ENCODE measurements around the gene MAN2A2.
"Not testable (repeated sequence)": the region's sequence is repeated elsewhere in the genome, so short reads cannot be mapped to it uniquely, and the experiment has no call there.

The MAN2A2 gene

DNA sequence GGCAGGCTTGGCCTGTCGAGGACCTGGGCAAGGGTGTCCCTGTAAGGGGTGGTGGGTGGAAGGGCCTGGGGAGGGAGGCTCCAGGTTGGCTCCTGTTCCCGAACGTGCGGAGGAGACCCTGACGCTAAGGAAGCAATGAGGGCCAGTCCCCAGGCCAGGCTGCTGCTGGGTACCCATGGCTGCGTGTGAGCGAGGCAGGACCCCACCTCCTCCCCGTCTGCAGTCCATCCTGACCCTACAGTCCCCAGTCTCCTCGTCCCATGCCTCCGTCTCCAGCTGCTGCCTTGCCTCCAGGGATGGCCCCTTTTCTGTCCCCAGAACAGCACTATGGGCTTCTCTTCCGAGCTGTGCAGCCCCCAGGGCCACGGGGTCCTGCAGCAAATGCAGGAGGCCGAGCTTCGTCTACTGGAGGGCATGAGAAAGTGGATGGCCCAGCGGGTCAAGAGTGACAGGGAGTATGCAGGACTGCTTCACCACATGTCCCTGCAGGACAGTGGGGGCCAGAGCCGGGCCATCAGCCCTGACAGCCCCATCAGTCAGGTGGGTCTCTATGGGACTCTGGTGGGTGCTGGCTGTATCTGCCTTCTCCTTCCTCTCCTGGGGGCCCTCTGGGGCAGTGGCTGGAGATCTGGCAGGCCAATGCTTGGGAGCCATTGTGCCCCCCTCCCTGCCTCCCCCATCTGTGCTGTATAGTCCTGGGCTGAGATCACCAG is 18.2 kb upstream of the MAN2A2 start:
- no peak for DNase-seq (ENCODE audit: low read depth)

DNA sequence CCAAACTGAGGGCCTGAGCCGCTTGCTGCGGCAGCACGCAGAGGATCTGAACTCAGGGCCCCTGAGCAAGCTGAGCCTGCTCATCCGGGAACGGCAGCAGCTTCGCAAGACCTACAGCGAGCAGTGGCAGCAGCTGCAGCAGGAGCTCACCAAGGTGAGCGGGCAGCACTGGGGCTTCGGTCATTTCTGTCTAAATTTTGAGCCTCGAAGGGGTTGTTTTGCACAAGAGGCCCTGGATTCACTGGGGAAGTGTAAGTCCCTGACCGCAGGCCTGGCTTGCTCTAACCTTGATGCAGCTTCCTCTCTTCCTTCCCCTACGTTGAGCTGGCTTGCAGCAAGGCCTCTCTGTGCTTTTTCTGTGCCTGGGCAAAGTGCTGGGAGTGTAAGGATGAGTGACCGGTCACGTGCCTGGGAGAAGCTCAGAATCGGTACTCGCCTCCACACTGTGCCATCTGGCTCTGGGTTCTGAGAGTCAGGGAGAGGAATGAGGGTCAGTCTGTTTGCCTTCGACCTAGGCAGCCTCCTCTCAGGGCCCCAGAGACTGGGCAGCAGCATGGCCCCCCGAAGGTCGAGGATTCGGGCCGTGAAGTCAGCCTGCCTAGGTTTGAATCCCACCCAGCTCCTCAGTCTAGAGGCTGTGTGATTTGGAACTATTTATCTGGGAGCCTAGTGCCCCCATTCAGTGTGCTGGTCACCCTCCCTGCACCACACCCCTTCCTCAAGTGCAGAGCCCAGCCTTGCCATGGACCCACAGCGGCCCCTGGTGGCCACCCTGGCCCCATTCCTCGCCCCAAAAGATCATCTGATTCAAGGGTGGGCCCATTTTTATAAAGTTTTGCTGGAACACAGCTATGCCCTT is 17.4 kb upstream of the MAN2A2 start:
- DNase-seq (ENCODE audit: low read depth), result no peak

DNA sequence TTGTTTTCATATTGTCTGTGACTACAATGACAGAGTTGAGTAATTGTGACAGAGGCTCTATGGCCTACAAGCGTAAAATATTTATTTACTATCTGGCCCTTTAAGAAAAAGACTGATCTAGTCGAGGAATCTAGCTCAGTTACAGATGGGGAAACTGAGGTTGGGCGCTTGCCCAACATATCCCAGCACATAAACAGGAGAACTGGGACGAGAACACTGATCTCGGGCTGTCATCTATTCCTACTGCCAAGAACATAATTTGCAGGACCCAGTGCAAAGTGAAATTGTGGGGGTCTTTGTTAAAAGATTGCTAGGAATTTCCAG is 16.8 kb upstream of the MAN2A2 start:
- no peak for DNase-seq (ENCODE audit: low read depth)

DNA sequence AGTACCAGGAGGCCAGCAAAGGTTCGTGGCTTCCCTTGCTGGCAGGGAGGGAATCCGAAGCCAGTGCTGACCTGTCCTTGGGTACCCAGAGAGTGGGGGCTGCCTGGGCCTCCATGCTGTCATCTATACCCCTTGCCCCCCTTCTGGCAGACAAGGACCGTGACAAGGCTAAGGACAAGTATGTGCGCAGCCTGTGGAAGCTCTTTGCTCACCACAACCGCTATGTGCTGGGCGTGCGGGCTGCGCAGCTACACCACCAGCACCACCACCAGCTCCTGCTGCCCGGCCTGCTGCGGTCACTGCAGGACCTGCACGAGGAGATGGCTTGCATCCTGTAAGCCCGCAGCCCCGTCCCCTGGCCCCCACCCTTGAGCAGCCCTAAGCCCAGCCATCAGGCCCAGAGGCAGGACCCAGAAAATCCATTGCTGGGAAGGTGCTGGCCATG is 16.0 kb upstream of the MAN2A2 start:
- no peak for DNase-seq (ENCODE audit: low read depth)

DNA sequence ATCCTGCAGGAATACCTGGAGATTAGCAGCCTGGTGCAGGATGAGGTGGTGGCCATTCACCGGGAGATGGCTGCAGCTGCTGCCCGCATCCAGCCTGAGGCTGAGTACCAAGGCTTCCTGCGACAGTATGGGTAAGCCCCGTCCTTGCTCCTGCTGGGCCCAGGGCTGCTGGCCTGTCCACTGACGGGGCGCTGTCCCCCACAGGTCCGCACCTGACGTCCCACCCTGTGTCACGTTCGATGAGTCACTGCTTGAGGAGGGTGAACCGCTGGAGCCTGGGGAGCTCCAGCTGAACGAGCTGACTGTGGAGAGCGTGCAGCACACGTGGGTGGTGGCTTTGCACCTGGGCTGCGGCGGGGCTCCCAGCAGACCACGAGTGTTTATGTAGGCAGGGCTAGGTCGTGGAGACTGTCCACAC is 13.8 kb upstream of the MAN2A2 start:
- no peak for DNase-seq (ENCODE audit: low read depth)

DNA sequence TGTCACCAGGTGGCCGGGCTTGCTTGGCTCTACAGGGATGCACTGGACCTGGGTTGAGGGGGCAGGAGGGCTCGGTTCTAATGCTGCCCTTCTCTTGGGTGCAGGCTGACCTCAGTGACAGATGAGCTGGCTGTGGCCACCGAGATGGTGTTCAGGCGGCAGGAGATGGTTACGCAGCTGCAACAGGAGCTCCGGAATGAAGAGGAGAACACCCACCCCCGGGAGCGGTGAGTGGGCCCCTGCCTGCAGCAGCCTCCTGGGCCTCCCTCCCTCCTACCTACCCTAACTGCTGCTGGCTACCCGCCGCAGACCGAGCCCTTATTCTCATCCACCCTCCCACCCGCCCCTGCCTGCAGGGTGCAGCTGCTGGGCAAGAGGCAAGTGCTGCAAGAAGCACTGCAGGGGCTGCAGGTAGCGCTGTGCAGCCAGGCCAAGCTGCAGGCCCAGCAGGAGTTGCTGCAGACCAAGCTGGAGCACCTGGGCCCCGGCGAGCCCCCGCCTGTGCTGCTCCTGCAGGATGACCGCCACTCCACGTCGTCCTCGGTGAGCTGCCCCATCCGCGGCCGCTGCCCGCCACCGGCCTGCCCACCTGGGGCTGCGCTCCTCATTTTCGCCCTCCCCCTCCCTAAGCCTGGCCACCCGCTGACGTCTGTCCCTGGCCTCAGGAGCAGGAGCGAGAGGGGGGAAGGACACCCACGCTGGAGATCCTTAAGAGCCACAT is 13.2 kb upstream of the MAN2A2 start:
- no peak for DNase-seq (ENCODE audit: low read depth)

DNA sequence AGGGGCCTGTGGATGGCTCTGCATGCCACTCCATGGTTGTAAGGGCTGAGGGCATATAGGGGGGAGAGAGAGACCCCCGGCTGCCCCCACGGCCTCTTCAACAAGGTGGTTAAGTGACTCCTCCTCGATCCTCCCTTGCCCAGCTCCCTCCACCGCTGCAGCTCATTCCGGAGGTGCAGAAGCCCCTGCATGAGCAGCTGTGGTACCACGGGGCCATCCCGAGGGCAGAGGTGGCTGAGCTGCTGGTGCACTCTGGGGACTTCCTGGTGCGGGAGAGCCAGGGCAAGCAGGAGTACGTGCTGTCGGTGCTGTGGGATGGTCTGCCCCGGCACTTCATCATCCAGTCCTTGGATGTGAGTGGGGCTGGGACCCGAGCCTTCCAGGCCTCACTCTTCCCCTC is 12.3 kb upstream of the MAN2A2 start:
- DNase-seq (ENCODE audit: low read depth), result no peak

DNA sequence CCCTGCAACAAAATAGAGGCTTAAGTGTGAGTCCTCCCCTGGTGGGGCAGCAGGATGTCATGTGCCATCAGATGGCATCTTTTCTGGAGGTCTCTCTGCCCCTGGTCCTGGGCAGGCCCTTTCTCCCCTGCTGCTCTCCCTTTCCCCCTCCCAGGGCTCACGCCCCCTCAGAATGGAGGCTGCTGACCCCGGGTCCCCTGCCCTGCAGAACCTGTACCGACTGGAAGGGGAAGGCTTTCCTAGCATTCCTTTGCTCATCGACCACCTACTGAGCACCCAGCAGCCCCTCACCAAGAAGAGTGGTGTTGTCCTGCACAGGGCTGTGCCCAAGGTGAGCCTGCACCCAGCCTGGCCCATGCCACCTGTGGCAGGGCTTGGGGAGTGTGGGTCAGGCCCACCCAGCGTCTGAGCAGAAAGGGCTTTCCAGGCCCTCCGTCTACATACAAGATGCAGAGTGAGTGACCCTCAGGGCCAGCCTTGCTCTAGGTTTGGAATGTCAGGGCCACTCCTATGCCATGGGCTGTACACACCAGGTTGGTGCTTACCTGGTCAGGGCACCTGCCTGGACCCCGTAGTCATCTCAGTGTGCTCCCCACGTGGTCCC is 11.7 kb upstream of the MAN2A2 start:
- DNase-seq (ENCODE audit: low read depth), result no peak

DNA sequence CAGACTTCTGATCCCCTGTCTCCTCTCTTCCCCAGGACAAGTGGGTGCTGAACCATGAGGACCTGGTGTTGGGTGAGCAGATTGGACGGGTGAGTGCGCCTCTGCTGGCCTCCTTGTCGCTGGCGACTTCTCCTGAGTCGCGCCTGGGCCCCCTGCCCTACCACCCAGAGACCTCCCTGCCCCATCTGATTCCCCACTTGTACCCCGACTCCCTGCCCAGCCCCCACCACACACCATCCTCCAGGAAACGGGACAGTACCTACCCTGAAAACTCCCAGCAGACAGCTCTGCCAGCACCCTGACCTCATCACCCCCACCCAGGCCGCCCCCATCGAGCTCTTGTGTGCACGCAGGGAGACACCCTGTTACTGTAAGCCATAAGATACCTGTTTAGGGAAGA is 11.1 kb upstream of the MAN2A2 start:
- DNase-seq (ENCODE audit: low read depth), result no peak

DNA sequence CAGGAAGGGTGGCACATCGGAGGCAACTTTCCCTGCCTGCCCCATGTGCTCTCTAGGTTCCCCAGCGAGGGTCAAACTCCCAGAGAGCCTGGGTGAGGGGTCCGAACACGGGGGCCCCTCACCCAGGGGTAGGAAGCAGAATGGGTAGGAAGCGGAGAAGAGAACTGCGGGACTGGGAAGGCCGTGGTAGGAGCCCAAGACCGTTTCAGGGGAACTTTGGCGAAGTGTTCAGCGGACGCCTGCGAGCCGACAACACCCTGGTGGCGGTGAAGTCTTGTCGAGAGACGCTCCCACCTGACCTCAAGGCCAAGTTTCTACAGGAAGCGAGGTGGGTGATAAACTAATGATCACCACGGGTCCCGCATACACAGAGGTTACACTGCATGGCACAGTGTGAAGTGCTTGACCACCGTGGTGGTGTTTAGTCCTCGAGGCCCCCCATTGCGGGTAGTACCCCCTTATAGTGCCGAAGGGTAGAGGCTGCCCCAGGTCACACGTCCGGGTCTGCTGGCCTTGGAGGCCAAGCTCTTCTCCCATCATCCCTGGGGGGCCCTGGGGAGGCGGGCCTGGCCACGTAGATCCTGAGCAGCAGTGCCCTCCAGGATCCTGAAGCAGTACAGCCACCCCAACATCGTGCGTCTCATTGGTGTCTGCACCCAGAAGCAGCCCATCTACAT is 10.5 kb upstream of the MAN2A2 start:
- no peak for DNase-seq (ENCODE audit: low read depth)

DNA sequence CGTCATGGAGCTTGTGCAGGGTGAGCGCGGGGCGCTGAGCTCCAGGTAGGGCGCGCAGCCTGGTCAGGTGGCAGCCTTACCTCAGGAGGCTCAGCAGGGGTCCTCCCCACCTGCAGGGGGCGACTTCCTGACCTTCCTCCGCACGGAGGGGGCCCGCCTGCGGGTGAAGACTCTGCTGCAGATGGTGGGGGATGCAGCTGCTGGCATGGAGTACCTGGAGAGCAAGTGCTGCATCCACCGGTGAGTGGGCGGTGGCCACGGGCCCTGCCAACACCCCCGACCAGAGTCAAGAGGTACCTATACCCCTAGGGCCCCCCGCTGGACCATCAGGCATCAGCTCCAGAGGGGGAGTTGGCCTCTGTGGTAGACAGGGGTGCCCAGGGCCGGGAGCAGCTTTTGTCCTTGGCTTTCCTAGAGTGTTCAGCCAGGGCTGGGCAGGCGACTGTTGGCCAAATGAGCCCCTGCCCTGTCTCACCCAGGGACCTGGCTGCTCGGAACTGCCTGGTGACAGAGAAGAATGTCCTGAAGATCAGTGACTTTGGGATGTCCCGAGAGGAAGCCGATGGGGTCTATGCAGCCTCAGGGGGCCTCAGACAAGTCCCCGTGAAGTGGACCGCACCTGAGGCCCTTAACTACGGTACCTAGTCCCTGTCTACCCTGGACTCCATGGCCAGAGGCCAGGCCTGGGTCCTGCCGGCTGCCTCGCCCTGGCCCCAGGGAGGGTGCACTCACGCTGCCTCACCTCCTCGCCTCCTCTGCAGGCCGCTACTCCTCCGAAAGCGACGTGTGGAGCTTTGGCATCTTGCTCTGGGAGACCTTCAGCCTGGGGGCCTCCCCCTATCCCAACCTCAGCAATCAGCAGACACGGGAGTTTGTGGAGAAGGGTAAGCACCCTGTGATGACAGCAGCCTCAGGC is 9.7 kb upstream of the MAN2A2 start:
- DNase-seq (ENCODE audit: low read depth), result no peak

DNA sequence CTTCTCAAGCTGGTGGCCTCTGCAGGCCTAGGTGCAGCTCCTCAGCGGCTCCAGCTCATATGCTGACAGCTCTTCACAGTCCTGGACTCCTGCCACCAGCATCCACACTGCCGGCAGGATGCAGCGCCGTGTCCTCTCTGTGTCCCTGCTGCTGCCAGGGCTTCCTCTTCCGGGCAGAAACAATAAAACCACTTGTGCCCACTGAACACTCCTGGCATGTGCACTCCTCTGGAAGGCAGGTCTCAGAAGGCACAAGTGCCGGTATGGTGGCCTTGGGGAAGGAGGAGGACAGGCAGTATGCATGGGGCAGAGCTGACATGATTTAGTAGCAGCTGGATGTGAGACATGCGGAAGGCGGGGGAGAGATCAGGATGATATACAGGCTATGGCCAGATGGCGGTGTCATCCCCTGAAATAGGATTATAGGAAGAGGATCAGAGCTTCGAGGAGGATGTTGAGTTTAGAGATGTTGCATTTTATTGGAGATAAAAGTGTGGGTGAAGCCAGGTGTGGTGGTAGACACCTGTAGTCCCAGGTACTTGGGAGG is 7.5 kb upstream of the MAN2A2 start:
- DNase-seq (ENCODE audit: low read depth), result no peak

DNA sequence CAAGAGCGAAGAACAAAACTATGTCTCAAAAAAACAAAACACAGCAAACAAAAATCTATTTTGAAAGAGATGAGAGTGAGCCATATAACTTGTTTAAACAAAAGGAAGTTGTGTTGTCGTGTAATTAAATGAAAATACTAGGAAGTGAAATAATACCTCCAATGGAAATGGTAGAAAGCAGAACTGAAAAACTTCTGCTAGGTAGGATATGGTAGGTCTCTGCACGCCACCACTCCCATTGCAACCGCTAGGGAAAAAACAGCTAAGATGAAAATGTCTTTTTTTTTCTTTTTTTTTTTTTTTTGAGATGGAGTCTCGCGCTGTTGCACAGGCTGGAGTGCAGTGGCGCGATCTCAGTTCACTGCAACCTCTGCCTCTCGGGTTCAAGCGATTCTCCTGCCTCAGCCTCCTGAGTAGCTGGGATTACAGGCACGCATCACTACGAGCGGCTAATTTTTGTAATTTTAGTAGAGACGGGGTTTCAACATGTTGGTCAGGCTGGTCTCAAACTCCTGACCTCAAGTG is 5.9 kb upstream of the MAN2A2 start:
- not testable (repeated sequence) for DNase-seq (ENCODE audit: low read depth)

DNA sequence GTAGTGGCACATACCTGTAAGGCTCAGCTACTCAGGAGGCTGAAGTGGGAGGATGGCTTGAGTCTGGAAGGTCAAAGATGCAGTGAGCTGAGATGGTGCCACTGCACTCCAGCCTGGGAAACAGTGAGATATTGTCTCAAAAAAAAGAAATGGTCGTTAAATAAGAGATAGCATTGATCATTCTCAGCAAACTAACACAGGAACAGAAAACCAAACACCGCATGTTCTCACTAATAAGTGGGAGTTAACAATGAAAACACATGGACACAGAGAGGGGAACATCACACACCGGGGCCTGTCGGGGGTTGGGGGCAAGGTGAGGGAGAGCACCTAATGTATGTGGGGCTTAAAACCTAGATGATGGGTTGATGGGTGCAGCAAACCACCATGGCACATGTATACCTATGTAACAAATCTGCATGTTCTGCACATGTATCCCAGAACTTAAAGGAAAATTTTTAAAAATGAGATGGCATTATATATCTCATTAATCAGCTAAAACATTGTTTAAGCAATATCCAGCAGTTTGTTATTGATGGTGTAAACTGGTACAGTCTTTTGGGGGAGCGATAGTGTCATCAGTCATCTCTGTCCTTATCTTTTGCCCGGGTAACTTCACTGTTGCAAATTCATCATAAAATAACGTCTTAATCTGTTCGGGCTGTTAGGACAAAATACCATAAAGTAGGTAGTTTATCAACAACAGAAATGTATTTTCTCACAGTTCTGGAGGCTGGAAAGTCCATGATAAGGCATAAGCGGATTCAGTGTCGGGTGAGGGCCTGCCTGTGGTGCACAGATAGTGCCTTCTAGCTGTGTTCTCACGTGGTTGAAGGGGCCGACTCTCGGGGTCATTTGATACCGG is 1.7 kb upstream of the MAN2A2 start:
- no peak for DNase-seq (ENCODE audit: low read depth)

DNA sequence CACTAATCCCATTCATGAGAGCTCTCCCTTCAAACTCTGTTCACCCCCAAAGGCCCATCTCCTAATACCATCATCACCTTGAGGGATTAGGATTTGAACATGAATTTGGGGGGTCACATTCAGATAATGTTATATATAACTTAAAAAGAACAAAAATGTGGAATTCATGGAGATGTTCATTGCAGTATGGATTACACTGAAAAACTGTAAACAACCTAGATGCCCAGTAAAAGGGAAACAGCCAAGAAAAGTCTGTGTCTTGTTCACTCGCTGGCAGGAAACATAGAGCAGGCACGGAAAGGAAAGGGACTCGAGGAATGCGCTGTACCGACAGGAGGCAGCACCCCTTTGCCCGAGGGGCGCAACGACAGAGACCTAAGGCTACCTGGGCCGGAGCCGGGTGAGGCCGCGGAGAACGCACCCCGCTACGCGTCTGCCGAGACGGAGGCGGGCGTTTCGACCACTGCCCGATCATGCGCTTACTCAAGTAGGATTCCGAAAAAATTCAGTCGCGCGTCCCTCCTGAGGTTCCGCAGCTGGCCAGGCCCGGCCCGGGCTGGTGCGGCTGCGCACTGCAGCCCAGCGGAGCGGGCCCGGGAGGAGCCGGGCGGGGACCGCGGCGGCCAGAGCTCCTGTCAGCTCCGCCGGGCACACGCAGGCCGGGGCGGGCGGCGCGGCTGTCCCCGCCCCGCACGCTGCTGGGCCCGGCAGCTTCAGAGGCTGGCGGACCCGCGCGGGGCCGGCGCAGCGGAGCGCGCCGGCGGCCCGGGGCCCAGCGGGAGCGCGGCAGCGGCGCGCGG is 862 bp upstream of the MAN2A2 start:
- DNase-seq (ENCODE audit: low read depth), result peak; percentile 37

DNA sequence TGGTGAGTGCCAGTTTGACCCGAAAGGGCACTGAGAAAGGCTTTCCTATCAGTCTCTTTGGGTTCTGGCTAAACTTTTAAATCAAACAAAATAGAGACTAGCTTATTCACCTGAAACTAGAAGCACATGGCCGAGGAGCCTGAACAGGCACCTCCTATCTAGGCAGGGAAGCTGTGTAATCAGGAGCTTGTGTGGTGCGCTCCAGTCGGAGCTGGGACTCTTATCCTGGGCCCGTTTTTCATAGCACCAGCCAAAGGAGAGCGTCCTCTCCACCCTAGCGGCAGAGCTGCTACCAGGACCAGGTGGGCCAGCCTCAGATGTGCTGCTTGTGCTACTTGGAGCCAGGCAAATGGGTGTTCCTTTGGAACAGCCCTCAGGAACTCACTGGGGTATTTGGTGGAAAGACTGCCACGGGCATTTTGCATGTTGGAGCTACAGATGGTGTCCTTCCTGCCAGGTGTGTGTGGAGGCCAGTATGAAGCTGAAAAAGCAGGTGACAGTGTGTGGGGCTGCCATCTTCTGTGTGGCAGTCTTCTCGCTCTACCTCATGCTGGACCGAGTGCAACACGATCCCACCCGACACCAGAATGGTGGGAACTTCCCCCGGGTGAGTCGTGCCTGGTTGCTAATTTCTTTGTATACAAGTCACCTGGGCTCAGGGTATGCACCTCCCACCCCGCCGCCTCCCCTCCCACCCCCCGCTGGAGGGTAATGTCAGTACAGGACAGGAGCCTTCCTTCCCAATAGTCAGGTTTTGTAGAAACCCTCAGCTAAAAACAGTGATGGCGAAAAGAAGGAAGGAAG is 833 bp downstream of the MAN2A2 start:
- no peak for DNase-seq (ENCODE audit: low read depth)

DNA sequence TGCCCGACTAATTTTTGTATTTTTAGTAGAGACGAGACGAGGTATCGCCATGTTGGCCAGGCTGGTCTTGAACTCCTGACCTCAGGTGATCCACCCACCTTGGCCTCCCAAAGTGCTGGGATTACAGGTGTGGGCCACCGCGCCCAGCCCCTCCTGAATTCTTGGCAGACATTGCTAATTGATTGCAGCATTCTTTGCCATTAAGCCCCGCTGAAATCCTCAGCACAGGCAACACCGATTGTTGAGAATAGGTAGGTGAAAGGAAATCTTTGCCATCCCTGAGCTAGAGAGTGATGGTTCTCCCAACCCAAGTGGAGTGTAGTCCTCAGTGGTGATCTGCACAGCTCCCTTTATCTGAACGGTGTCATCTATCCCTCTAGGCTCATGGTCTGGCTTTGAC is 1.6 kb downstream of the MAN2A2 start:
- DNase-seq (ENCODE audit: low read depth), result no peak

Measured in HS-5 (cell line).